HCT116 (cell line): ENCODE measurements around the gene CCDC157.

Experiments used
- CTCF ChIP-seq, 3 experiments: fragments of 200-600 bp in 1 of 3; sonication (generic) in 1 of 3; IDR thresholded peaks in 2 of 3; conservative IDR thresholded peaks in 1 of 3; 2 replicates each; pipeline ENCODE4 v1.5.1; 2012 to 2017; ENCODE audit warnings: low read depth in 2 of 3, low read length in 2 of 3, antibody characterized with exemption in 1 of 3, borderline replicate concordance in 1 of 3, control low read depth in 1 of 3, mild to moderate bottlenecking in 1 of 3, mixed read lengths in 1 of 3, mixed run types in 1 of 3, moderate library complexity in 1 of 3; ENCODE audit not compliant: insufficient read depth in 1 of 3
- EZH2 ChIP-seq: fragments of 200-600 bp; sonication (generic); IDR thresholded peaks from 2 replicates; pipeline ENCODE4 v1.6.1; 2017; ENCODE audit warnings: antibody characterized with exemption, mixed run types
- EZH2phosphoT487 ChIP-seq: fragments of 200-600 bp; IDR thresholded peaks from 2 replicates; pipeline ENCODE4 v1.6.1; 2018; ENCODE audit warnings: antibody characterized with exemption, borderline replicate concordance
- JUND ChIP-seq: IDR thresholded peaks from 2 replicates; pipeline ENCODE4 v1.6.1; 2012
- MAX ChIP-seq: IDR thresholded peaks from 2 replicates; pipeline ENCODE4 v1.6.1; 2012
- POLR2A ChIP-seq: IDR thresholded peaks from 2 replicates; pipeline ENCODE4 v1.7.0; 2011; ENCODE audit warnings: borderline replicate concordance; ENCODE audit not compliant: insufficient read depth, insufficient read length; ENCODE audit errors: extremely low read depth
- POLR2AphosphoS5 ChIP-seq: IDR thresholded peaks from 2 replicates; pipeline ENCODE4 v1.6.1; 2011; ENCODE audit warnings: mild to moderate bottlenecking, low read depth, low read length, moderate library complexity
- SIN3A ChIP-seq: IDR thresholded peaks from 2 replicates; pipeline ENCODE4 v1.6.1; 2012; ENCODE audit warnings: low read depth
- SP1 ChIP-seq: IDR thresholded peaks from 2 replicates; pipeline ENCODE4 v1.6.1; 2012; ENCODE audit warnings: low read depth
- TCF7L2 ChIP-seq: IDR thresholded peaks from 2 replicates; pipeline ENCODE4 v1.7.0; 2011; ENCODE audit warnings: borderline replicate concordance, inconsistent platforms; ENCODE audit not compliant: insufficient read depth, insufficient read length; ENCODE audit errors: extremely low read depth
- TF ChIP-seq, protein P1 (sequence below): IDR thresholded peaks from 2 replicates; pipeline ENCODE4 v1.6.1; 2012; ENCODE audit warnings: low read depth

GRCh38 chr22:30314915-30315314 lies 41.9 kb upstream of the CCDC157 start:
- TF ChIP-seq JUND, result no peak
- no peak for TF ChIP-seq EZH2
- no peak for TF ChIP-seq POLR2A
- no peak for TF ChIP-seq CTCF (IDR thresholded peaks at IDR 0.05 in 2 of 3, conservative IDR thresholded peaks at IDR 0.05 in 1 of 3; ENCODE audit: borderline replicate concordance in 1 of 3, insufficient read depth in 1 of 3, low read depth in 2 of 3, low read length in 2 of 3)
- no peak for TF ChIP-seq POLR2AphosphoS5
- TF ChIP-seq SP1, result no peak
- no peak for TF ChIP-seq SIN3A
- no peak for TF ChIP-seq EZH2phosphoT487
- TF ChIP-seq TCF7L2, result no peak
- TF ChIP-seq MAX, result no peak
- TF ChIP-seq, protein P1, sequence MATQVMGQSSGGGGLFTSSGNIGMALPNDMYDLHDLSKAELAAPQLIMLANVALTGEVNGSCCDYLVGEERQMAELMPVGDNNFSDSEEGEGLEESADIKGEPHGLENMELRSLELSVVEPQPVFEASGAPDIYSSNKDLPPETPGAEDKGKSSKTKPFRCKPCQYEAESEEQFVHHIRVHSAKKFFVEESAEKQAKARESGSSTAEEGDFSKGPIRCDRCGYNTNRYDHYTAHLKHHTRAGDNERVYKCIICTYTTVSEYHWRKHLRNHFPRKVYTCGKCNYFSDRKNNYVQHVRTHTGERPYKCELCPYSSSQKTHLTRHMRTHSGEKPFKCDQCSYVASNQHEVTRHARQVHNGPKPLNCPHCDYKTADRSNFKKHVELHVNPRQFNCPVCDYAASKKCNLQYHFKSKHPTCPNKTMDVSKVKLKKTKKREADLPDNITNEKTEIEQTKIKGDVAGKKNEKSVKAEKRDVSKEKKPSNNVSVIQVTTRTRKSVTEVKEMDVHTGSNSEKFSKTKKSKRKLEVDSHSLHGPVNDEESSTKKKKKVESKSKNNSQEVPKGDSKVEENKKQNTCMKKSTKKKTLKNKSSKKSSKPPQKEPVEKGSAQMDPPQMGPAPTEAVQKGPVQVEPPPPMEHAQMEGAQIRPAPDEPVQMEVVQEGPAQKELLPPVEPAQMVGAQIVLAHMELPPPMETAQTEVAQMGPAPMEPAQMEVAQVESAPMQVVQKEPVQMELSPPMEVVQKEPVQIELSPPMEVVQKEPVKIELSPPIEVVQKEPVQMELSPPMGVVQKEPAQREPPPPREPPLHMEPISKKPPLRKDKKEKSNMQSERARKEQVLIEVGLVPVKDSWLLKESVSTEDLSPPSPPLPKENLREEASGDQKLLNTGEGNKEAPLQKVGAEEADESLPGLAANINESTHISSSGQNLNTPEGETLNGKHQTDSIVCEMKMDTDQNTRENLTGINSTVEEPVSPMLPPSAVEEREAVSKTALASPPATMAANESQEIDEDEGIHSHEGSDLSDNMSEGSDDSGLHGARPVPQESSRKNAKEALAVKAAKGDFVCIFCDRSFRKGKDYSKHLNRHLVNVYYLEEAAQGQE, result no peak
